WI38 (cell line): ENCODE measurements around the gene RBMS1.
A peak's percentile ranks its signal among the peaks of the same experiment; 100 is the strongest.

Experiments used
- H3K4me3 ChIP-seq: 2 replicates; pipeline ENCODE4 v1.5.1; 2011; ENCODE audit warnings: low read depth, mild to moderate bottlenecking, control low read depth, low read length
- TF ChIP-seq, protein P1 (sequence below): IDR thresholded peaks from 2 replicates; pipeline ENCODE4 v1.5.1; 2012; ENCODE audit warnings: low read depth, mild to moderate bottlenecking, control low read depth, low read length

The RBMS1 gene

DNA sequence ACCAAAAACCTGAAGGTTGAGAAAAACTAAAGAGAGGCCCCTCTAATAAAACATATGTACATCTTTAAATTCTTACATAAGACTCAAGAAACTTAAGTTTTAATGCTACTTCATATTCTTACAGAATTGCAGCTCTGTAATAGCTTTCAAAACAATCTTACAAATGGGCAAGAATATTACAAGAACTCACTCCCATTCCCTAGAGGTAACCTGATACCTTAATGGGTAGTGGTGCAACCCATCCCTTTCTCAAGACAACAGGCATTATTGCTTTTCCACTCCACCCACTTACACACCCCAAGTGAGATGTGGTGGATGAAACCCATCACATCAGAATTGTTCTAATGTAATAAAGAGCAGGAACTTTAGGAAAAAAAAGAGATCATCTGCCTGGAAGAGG is 103.7 kb downstream of the RBMS1 start:
- TF ChIP-seq, protein P1, sequence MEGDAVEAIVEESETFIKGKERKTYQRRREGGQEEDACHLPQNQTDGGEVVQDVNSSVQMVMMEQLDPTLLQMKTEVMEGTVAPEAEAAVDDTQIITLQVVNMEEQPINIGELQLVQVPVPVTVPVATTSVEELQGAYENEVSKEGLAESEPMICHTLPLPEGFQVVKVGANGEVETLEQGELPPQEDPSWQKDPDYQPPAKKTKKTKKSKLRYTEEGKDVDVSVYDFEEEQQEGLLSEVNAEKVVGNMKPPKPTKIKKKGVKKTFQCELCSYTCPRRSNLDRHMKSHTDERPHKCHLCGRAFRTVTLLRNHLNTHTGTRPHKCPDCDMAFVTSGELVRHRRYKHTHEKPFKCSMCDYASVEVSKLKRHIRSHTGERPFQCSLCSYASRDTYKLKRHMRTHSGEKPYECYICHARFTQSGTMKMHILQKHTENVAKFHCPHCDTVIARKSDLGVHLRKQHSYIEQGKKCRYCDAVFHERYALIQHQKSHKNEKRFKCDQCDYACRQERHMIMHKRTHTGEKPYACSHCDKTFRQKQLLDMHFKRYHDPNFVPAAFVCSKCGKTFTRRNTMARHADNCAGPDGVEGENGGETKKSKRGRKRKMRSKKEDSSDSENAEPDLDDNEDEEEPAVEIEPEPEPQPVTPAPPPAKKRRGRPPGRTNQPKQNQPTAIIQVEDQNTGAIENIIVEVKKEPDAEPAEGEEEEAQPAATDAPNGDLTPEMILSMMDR: no peak

DNA sequence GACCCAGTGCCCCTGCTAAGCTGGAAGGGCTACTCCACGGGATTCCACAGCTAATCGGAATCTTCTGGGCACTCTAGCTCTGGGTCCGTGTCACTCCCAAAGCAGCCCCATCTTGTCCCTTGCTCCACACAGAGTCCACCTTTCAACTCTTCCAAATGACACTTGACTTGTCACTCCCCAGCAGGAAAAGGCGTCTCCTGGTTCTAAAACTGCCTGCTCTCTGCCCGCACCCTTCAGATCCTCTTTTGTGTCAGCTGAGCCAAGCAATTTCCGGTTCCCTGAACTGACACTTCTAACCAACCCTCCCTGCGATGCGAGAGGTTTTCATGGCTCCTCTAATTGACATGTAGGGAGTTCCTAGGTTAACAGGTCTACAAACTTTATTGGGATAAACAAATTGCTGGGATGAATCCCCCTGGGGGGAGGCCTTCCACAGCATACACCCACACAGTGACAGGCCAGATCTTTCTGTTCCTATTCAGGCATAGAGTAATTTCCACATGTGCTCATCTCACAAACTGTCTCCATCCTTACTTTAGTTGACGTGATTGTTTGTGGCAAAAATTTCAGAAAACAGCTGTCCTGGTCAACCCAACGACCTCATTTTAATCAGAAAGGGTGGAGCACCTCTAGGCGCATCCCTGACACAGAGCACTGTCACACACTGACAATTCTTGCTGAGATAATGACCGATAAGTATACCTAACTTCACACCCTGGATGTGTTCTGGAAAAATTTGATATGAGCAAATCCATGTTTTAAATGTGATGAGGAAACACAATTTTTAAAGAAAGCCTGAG is 104.9 kb downstream of the RBMS1 start:
- H3K4me3 ChIP-seq: peak overlapping the region; percentile 33; the same call in 1 of the 2 replicates
- TF ChIP-seq, protein P1: no peak

More for the DNA sequence above, 103.7 kb downstream of the RBMS1 start:
- no peak overlapping the region for H3K4me3 ChIP-seq

- no peak overlapping the region; the same call in 1 of the 2 replicates for H3K4me3 ChIP-seq
- TF ChIP-seq, protein P1: no peak
Observed at GRCh38 chr2:160387558-160388262, 105.9 kb downstream of the RBMS1 start.

GRCh38 chr2:160384791-160385190 is 108.8 kb downstream of the RBMS1 start:
- no peak overlapping the region for H3K4me3 ChIP-seq
- TF ChIP-seq, protein P1: no peak

- no peak overlapping the region for H3K4me3 ChIP-seq
Observed at GRCh38 chr2:160381425-160381951, 112.1 kb downstream of the RBMS1 start.

GRCh38 chr2:160380611-160381010 is 113.0 kb downstream of the RBMS1 start:
- TF ChIP-seq, protein P1: no peak
- no peak overlapping the region for H3K4me3 ChIP-seq

More at GRCh38 chr2:160381425-160381951, 112.1 kb downstream of the RBMS1 start:
- TF ChIP-seq, protein P1: no peak
